PC-9 (cell line): Measurements from ENCODE around the gene BRPF3. TPM values are rescaled to one million over a fixed set of nuclear protein-coding genes. Genes with fewer than 3 reads are reported as not detected.

Source experiments
- BruUV-seq: library from RNA; stranded (reverse); fragments of 400-500 nt; replicated peaks from 2 replicates; lab custom pipeline; 2021; lab: Mats Ljungman, UMichigan
- CTCF ChIA-PET: fragments of 300-600 bp; sonication (Branson Sonifier 250); formaldehyde crosslinking; loops from one replicate; lab custom pipeline; 2022; ENCODE audit warnings: antibody characterized with exemption; lab: Charles Lee
- POLR2A ChIA-PET: fragments of 300-600 bp; sonication (Branson Sonifier 250); formaldehyde crosslinking; loops from one replicate; lab custom pipeline; 2022; ENCODE audit warnings: antibody characterized with exemption; ENCODE audit not compliant: unreplicated experiment; lab: Charles Lee
- DNase-seq, 2 experiments: peaks; one replicate each; pipeline versions ENCODE4 v3.0.0 to v3.0.0-alpha.2; 2015 to 2022; ENCODE audit warnings: mixed read lengths in 1 of 2
- H2AFZ ChIP-seq: fragments of 200-600 bp; sonication (generic); 2 replicates; pipeline ENCODE4 v1.8.1; 2017; ENCODE audit warnings: antibody characterized with exemption
- H3F3A ChIP-seq: fragments of 200-600 bp; sonication (generic); 2 replicates; pipeline ENCODE4 v1.8.1; 2017; ENCODE audit warnings: antibody characterized with exemption, mild to moderate bottlenecking, low read depth; ENCODE audit not compliant: insufficient read depth
- H3K27ac ChIP-seq: fragments of 200-600 bp; sonication (generic); 2 replicates; pipeline ENCODE4 v1.6.1; 2016; ENCODE audit warnings: mixed run types
- H3K27me3 ChIP-seq: fragments of 200-600 bp; sonication (generic); 2 replicates; pipeline ENCODE4 v1.6.1; 2016; ENCODE audit warnings: low read depth, mixed run types; ENCODE audit not compliant: insufficient read depth
- H3K36me3 ChIP-seq: fragments of 200-600 bp; sonication (generic); 2 replicates; pipeline ENCODE4 v1.6.1; 2016; ENCODE audit warnings: low read depth, mixed run types
- H3K4me1 ChIP-seq: fragments of 200-600 bp; sonication (generic); replicated peaks from 2 replicates; pipeline ENCODE4 v1.6.1; 2016; ENCODE audit warnings: mixed run types; ENCODE audit not compliant: insufficient read depth
- H3K4me2 ChIP-seq: fragments of 200-600 bp; sonication (generic); 2 replicates; pipeline ENCODE4 v1.6.1; 2017; ENCODE audit warnings: mixed run types
- H3K4me3 ChIP-seq: fragments of 200-600 bp; sonication (generic); 2 replicates; pipeline ENCODE4 v1.6.1; 2016; ENCODE audit warnings: mixed run types
- H3K79me2 ChIP-seq: fragments of 200-600 bp; sonication (generic); 2 replicates; pipeline ENCODE4 v1.6.1; 2017; ENCODE audit warnings: low read depth, mixed run types
- H3K9me2 ChIP-seq: fragments of 200-600 bp; sonication (generic); 2 replicates; pipeline ENCODE4 v1.8.1; 2017; ENCODE audit warnings: mild to moderate bottlenecking; ENCODE audit not compliant: insufficient read depth
- H3K9me3 ChIP-seq: fragments of 200-600 bp; sonication (generic); 2 replicates; pipeline ENCODE4 v1.8.1; 2016; ENCODE audit warnings: low read depth; ENCODE audit not compliant: insufficient read depth
- H4K20me1 ChIP-seq: fragments of 200-600 bp; sonication (generic); 2 replicates; pipeline ENCODE4 v1.8.1; 2017; ENCODE audit not compliant: insufficient read depth
- EZH2 ChIP-seq: fragments of 200-600 bp; sonication (generic); IDR thresholded peaks from 2 replicates; pipeline ENCODE4 v1.8.0; 2017; ENCODE audit warnings: antibody characterized with exemption, low read depth
- intact Hi-C: fragments of 100-400 bp; cut with micrococcal nuclease; formaldehyde crosslinking; loops from one replicate; pipeline ENCODE4 v1.10.0; 2022; ENCODE audit not compliant: unreplicated experiment
- total RNA-seq: library from RNA; stranded (reverse); gene quantifications from 2 replicates; pipeline ENCODE4 v1.2.3, GENCODE V29; 2021
- TF ChIP-seq, protein P1 (sequence below): fragments of 200-600 bp; sonication (generic); conservative IDR thresholded peaks from 2 replicates; pipeline ENCODE4 v1.6.1; 2017; ENCODE audit warnings: mixed run types, antibody characterized with exemption, mild to moderate bottlenecking, moderate library complexity

Gene BRPF3
- total RNA-seq, 1 experiment from 2014 or later, result 32.3 TPM

DNA sequence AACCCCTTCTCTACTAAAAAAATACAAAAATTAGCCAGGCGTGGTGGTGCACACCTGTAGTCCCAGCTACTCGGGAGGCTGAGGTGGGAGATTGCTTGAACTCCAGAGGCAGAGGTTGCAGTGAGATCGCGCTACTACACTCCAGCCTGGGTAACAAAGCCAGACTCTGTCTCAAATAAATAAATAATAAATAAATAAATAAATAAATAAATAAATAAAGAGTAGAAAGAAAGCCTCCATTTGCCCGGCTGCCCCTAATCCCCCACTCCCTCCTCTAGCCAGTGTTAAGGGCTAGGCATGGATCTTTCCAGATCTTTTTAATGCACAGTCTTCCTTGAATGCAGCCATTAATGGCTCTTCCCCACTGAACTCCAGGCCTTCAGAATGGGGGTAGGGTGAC lies 76.5 kb downstream of the BRPF3 start:
- Histone ChIP-seq H3K4me3 (no peak overlapping the region), H2AFZ (no peak overlapping the region), H3K79me2 (no peaks in the 10 kb centered on the region), H3K27me3 (no peaks in the 10 kb centered on the region), H3K4me1 (peaks cover 15% of the 10 kb centered on the region), H3K9me2 (no peaks in the 10 kb centered on the region), H3K9me3 (no peaks in the 10 kb centered on the region), H3K27ac (no peak overlapping the region), H4K20me1 (no peaks in the 10 kb centered on the region), H3K4me2 (no peak overlapping the region), H3K36me3 (no peaks in the 10 kb centered on the region), H3F3A (peaks cover 6% of the 10 kb centered on the region; the same call in 1 of the 2 replicates)
- no TSS peak for BruUV-seq
- ChIA-PET CTCF (no interaction called here), POLR2A (no interaction called here)
- no peak for TF ChIP-seq EZH2
- TF ChIP-seq, protein P1, sequence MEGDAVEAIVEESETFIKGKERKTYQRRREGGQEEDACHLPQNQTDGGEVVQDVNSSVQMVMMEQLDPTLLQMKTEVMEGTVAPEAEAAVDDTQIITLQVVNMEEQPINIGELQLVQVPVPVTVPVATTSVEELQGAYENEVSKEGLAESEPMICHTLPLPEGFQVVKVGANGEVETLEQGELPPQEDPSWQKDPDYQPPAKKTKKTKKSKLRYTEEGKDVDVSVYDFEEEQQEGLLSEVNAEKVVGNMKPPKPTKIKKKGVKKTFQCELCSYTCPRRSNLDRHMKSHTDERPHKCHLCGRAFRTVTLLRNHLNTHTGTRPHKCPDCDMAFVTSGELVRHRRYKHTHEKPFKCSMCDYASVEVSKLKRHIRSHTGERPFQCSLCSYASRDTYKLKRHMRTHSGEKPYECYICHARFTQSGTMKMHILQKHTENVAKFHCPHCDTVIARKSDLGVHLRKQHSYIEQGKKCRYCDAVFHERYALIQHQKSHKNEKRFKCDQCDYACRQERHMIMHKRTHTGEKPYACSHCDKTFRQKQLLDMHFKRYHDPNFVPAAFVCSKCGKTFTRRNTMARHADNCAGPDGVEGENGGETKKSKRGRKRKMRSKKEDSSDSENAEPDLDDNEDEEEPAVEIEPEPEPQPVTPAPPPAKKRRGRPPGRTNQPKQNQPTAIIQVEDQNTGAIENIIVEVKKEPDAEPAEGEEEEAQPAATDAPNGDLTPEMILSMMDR, result no peak
- intact Hi-C loops, result no loop called here
- DNase-seq, result no peak

DNA sequence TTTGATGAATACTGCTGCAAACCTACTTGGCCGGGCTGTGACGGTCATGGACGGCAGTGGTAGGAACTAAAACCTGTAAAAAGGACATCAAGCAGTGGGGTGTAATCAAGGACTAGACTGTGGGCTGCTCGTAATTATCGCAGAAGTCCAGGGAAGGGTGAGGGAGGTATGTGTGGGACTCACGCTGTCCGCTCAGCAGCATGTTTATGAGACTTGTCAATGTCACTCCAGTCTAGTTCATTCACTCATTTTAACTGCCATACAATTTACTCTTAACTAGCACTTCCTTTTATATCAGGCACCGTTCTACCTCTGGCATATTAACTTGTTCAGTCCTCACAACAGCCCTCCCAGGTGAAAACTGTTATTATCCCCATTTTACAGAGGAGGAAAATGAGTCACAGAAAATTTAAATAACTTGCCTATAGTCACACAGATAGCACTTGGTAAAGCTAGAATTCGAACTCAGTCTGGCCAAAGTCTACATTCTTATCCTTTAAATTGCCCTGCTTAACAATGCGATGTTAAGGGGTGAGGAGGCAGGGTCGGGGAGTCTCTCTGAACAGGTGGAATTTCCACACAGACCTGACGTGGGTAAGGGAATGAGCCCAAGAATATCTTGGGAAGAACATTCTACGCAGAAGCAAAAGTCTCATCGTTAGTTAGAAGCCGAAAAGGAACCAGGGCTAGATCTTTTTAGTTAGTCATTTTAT lies 77.4 kb downstream of the BRPF3 start:
- peaks cover 6% of the 10 kb centered on the region for H3K4me1 ChIP-seq
- H3K4me2 ChIP-seq, result no peak overlapping the region
- DNase-seq, result no peak
- no peaks in the 10 kb centered on the region for H3F3A ChIP-seq
- H3K9me3 ChIP-seq, result no peaks in the 10 kb centered on the region
- H3K9me2 ChIP-seq, result no peaks in the 10 kb centered on the region
- no TSS peak for BruUV-seq
- intact Hi-C loops, result no loop called here
- no peaks in the 10 kb centered on the region for H3K27me3 ChIP-seq
- H4K20me1 ChIP-seq, result no peaks in the 10 kb centered on the region
- H2AFZ ChIP-seq, result no peak overlapping the region
- H3K36me3 ChIP-seq, result no peaks in the 10 kb centered on the region
- POLR2A ChIA-PET, result no interaction called here
- H3K79me2 ChIP-seq, result no peaks in the 10 kb centered on the region
- TF ChIP-seq, protein P1, result no peak
- TF ChIP-seq EZH2, result no peak
- no peak overlapping the region for H3K27ac ChIP-seq
- CTCF ChIA-PET, result no interaction called here
- H3K4me3 ChIP-seq, result no peak overlapping the region

DNA sequence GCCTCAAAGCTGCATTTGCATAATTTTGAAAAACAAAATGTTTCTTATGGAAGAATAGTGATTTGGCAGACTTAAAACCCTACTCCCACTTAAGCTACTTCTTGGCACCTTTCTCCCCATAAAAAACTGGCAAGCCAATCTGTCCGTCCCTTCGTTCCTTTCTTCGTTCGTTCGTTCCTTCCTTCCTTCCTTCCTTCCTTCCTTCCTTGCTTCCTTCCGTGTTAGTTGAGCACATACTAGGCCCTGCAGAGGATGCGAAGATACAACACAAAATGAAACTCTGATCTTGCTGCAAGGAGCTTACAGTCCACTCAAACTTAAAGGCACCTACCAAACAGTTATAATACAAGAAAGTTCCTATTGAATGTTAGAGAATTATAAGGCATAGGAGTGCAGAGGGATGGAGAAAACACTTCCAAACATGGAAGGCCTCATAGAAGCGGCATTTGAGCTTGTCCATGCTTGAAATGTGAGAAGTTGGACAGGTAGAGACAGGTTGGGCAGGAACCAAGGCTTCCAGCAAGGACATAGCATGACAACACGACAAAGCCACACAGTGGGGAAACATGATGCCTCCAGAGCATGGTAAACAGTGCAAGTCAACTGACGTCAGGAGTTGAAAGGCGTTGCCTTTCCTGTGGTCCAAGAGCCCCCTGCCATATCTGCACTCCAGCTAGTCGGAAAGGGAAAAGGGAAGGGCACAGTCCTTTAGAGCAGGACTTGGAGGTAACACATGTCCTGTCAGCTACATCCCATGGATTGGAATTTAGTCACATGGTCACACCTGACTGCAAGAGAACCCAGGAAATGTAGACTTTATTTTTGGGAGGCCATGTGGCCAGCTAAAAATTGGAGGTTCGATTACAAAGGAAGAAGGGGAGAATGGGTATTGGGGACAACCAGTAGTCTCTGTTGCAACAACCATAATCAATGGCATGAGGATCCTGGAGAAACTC lies 80.3 kb downstream of the BRPF3 start:
- no peak overlapping the region for H2AFZ ChIP-seq
- H3K27me3 ChIP-seq, result no peaks in the 10 kb centered on the region
- POLR2A ChIA-PET, result no interaction called here
- no peaks in the 10 kb centered on the region for H3K9me3 ChIP-seq
- CTCF ChIA-PET, result interaction anchor here (1.2 kb wide), 1 partner anchor 25 kb away, joined by 3 read pairs; no protein-coding TSS in a partner anchor
- intact Hi-C loops, result no loop called here
- H3K4me1 ChIP-seq, result no peaks in the 10 kb centered on the region
- no TSS peak for BruUV-seq
- no peak overlapping the region for H3K4me2 ChIP-seq
- no peaks in the 10 kb centered on the region for H3F3A ChIP-seq
- no peak for DNase-seq
- H3K4me3 ChIP-seq, result no peak overlapping the region
- no peaks in the 10 kb centered on the region for H3K9me2 ChIP-seq
- H3K36me3 ChIP-seq, result no peaks in the 10 kb centered on the region
- H3K79me2 ChIP-seq, result no peaks in the 10 kb centered on the region
- TF ChIP-seq, protein P1, result no peak
- TF ChIP-seq EZH2, result no peak
- H4K20me1 ChIP-seq, result no peaks in the 10 kb centered on the region
- H3K27ac ChIP-seq, result no peak overlapping the region
